Measurements from ENCODE around the gene HSPH1. TPM values are rescaled to one million over a fixed set of nuclear protein-coding genes. Genes with fewer than 3 reads are reported as not detected.

Gene HSPH1
- total and polyA plus RNA-seq, 10 of the 15 experiments (the other 5 are each of a cell fraction or from before 2014, with no cell fraction given): 40.2 to 159 (median 92.6) TPM

DNA sequence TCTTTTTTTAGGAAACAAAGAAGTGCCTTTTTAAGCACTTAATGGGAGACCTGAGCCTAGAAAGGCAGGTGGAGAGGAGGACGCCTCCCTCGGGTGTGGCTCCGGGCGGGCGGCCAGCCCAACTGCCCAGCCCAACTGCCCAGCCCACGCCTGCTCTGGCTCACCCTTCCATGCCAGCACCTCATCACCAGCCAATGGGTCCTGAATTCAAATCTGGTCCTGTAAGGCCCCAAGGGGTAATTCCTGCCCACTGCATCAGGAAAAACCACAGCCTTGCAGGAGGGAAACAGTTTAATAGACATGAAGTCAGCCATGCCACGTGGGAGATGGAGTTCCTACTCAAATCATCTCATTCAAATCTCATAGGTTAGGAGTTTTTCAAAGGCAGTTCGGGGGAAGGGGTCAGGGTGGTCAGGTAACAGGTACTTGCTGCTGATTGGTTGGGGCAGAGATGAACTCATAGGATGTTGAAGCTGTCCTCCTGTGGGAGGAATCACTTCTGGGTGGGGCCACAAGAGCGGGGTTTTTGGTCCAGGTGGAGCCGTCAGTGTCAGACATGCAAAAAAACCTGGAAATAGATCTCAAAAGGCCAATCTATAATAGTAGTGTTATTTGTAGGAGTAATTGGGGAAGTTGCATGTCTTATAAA is 64.9 kb downstream of the HSPH1 start:
- BruUV-seq (replicated peaks): no TSS peak
- POLR2A ChIA-PET: no interaction called here
- Histone ChIP-seq H3K79me2 (ENCODE audit: control insufficient read depth, insufficient read depth, low read length) (no peaks in the 10 kb centered on the region), H3K9me3 (replicated peaks; ENCODE audit: control insufficient read depth, insufficient read depth, low read length) (no peaks in the 10 kb centered on the region), H3K27me3 (replicated peaks in 1 of 2; ENCODE audit: control insufficient read depth in 2 of 2, insufficient read depth in 2 of 2, low read length in 1 of 2) (no peaks in the 10 kb centered on the region; a peak in 3 of 4 replicates), H3K36me3 (ENCODE audit: control insufficient read depth in 2 of 2, insufficient read depth in 2 of 2, low read length in 1 of 2) (no peaks in the 10 kb centered on the region), H3K9ac (ENCODE audit: control insufficient read depth, insufficient read depth, low read length) (no peak overlapping the region), H3K4me1 (ENCODE audit: control insufficient read depth, insufficient read depth, low read length) (peaks cover 5% of the 10 kb centered on the region; the same call in 1 of the 2 replicates), H3K27ac (ENCODE audit: control insufficient read depth, insufficient read depth) (no peak overlapping the region), H2AFZ (ENCODE audit: control insufficient read depth, low read depth, low read length) (no peak overlapping the region), H3K4me2 (ENCODE audit: control insufficient read depth, insufficient read depth) (no peak overlapping the region), H3K4me3 (no peak overlapping the region), H4K20me1 (ENCODE audit: control insufficient read depth, insufficient read depth) (no peaks in the 10 kb centered on the region)
- TF ChIP-seq, protein P1, sequence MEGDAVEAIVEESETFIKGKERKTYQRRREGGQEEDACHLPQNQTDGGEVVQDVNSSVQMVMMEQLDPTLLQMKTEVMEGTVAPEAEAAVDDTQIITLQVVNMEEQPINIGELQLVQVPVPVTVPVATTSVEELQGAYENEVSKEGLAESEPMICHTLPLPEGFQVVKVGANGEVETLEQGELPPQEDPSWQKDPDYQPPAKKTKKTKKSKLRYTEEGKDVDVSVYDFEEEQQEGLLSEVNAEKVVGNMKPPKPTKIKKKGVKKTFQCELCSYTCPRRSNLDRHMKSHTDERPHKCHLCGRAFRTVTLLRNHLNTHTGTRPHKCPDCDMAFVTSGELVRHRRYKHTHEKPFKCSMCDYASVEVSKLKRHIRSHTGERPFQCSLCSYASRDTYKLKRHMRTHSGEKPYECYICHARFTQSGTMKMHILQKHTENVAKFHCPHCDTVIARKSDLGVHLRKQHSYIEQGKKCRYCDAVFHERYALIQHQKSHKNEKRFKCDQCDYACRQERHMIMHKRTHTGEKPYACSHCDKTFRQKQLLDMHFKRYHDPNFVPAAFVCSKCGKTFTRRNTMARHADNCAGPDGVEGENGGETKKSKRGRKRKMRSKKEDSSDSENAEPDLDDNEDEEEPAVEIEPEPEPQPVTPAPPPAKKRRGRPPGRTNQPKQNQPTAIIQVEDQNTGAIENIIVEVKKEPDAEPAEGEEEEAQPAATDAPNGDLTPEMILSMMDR (IDR thresholded peaks at IDR 0.05 in 2 of 3, conservative IDR thresholded peaks at IDR 0.05 in 1 of 3; ENCODE audit: control insufficient read depth in 2 of 3, extremely low read depth in 1 of 3, insufficient read depth in 1 of 3, low read depth in 3 of 3, low read length in 3 of 3): no peak
- TF ChIP-seq SMAD5 (IDR thresholded peaks at IDR 0.05; ENCODE audit: low read depth) (no peak), SMAD1 (IDR thresholded peaks at IDR 0.05; ENCODE audit: low read depth, partially characterized antibody) (no peak), MXI1 (IDR thresholded peaks at IDR 0.05; ENCODE audit: low read depth, low read length) (no peak), BMI1 (IDR thresholded peaks at IDR 0.05; ENCODE audit: borderline replicate concordance) (no peak), NR2C1 (IDR thresholded peaks at IDR 0.05) (no peak), CBX5 (IDR thresholded peaks at IDR 0.05; ENCODE audit: low read depth) (no peak), BCL11A (IDR thresholded peaks at IDR 0.05; ENCODE audit: low read depth, low read length) (no peak), EP300 (IDR thresholded peaks at IDR 0.05; ENCODE audit: borderline replicate concordance in 1 of 2, control insufficient read depth in 1 of 2, low read depth in 2 of 2, low read length in 2 of 2) (no peak), RAD51 (IDR thresholded peaks at IDR 0.05) (no peak), MYC (IDR thresholded peaks at IDR 0.05; ENCODE audit: insufficient read depth, insufficient read length, insufficient replicate concordance, low read length, severe bottlenecking) (no peak), SUPT20H (IDR thresholded peaks at IDR 0.05; ENCODE audit: borderline replicate concordance, control insufficient read depth, low read depth, low read length) (no peak), ZSCAN29 (IDR thresholded peaks at IDR 0.05) (no peak), ZBED1 (IDR thresholded peaks at IDR 0.05; ENCODE audit: borderline replicate concordance) (no peak), CREM (IDR thresholded peaks at IDR 0.05; ENCODE audit: low read depth) (no peak), ETV6 (conservative IDR thresholded peaks at IDR 0.05 in 1 of 2, IDR thresholded peaks at IDR 0.05 in 1 of 2; ENCODE audit: borderline replicate concordance in 1 of 2, low read depth in 1 of 2) (no peak), HDAC2 (IDR thresholded peaks at IDR 0.05) (no peak), RB1 (IDR thresholded peaks at IDR 0.05; ENCODE audit: borderline replicate concordance) (no peak), NFYB (IDR thresholded peaks at IDR 0.05; ENCODE audit: insufficient read depth, low read depth, low read length) (no peak)
- TF ChIP-seq, protein P2, sequence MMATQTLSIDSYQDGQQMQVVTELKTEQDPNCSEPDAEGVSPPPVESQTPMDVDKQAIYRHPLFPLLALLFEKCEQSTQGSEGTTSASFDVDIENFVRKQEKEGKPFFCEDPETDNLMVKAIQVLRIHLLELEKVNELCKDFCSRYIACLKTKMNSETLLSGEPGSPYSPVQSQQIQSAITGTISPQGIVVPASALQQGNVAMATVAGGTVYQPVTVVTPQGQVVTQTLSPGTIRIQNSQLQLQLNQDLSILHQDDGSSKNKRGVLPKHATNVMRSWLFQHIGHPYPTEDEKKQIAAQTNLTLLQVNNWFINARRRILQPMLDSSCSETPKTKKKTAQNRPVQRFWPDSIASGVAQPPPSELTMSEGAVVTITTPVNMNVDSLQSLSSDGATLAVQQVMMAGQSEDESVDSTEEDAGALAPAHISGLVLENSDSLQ (IDR thresholded peaks at IDR 0.05): no peak
- CTCF ChIA-PET: no interaction called here
- intact Hi-C loops (cut with micrococcal nuclease; ENCODE audit: unreplicated experiment): no loop called here
- FAIRE-seq (no peak), ATAC-seq (no peak), DNase-seq (ENCODE audit: low read depth, low spot score) (no peak)
- in situ Hi-C loops (cut with MboI): no loop called here
- SMC1A ChIA-PET (ENCODE audit: uncharacterized antibody, unreplicated experiment): no interaction called here
- 64% methylated on average over 10 of the region's 10 CpGs for WGBS (ENCODE audit: insufficient coverage, insufficient replicate concordance, low lambda C conversion rate, missing lambda C conversion rate)
- RAD21 ChIA-PET (ENCODE audit: unreplicated experiment): no interaction called here
